ENCODE results near the gene TSPAN17.

The TSPAN17 gene

DNA sequence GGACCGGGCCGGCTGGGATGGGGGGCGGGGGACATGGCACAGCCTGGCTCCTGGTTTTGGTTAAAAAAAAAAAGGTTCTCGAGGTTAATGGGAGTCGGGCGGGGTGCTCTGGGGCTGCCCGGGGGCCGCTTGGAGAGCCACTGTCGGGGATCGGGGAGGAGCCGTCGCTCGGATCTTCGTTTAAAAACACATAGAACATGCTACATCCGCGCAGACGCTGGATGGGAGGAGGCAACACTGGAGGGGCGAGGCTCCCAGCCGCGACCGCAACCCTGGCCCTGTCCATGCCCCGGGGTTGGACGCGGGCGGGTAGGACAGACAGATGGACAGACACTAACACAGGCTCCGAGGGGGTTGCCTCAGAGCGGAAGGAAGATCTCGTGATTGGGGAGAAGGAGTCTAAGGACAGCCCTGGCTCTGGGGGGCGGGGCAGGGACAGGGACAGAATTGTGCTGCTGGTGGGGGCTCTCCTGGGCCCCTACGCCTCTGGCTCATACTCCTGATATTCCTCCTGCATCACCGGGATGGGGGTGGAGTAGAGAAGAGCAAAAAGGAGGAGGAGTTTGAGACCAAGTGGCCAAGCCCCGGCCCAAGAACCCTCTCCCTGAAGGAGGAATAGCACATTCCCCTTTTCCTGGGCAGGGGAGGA, 26.8 kb upstream of the TSPAN17 start:
- no peak for DNase-seq (ENCODE audit: low spot score)
- in situ Hi-C loops (cut with MboI; ENCODE audit: low pct_unique_long_range_greater_than_20kb, low sequenced_read_pairs, unreplicated experiment): no loop called here
- TF ChIP-seq, protein P1, sequence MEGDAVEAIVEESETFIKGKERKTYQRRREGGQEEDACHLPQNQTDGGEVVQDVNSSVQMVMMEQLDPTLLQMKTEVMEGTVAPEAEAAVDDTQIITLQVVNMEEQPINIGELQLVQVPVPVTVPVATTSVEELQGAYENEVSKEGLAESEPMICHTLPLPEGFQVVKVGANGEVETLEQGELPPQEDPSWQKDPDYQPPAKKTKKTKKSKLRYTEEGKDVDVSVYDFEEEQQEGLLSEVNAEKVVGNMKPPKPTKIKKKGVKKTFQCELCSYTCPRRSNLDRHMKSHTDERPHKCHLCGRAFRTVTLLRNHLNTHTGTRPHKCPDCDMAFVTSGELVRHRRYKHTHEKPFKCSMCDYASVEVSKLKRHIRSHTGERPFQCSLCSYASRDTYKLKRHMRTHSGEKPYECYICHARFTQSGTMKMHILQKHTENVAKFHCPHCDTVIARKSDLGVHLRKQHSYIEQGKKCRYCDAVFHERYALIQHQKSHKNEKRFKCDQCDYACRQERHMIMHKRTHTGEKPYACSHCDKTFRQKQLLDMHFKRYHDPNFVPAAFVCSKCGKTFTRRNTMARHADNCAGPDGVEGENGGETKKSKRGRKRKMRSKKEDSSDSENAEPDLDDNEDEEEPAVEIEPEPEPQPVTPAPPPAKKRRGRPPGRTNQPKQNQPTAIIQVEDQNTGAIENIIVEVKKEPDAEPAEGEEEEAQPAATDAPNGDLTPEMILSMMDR (IDR thresholded peaks at IDR 0.05; ENCODE audit: extremely low read depth, insufficient read depth, missing control alignments): no peak

GRCh38 chr5:176621661-176622079, 25.6 kb upstream of the TSPAN17 start:
- in situ Hi-C loops (cut with MboI; ENCODE audit: low pct_unique_long_range_greater_than_20kb, low sequenced_read_pairs, unreplicated experiment): no loop called here
- DNase-seq (ENCODE audit: low spot score): no peak
- TF ChIP-seq, protein P1 (IDR thresholded peaks at IDR 0.05; ENCODE audit: extremely low read depth, insufficient read depth, missing control alignments): no peak

- in situ Hi-C loops (cut with MboI; ENCODE audit: low pct_unique_long_range_greater_than_20kb, low sequenced_read_pairs, unreplicated experiment): no loop called here
- TF ChIP-seq, protein P1 (IDR thresholded peaks at IDR 0.05; ENCODE audit: extremely low read depth, insufficient read depth, missing control alignments): no peak
- no peak for DNase-seq (ENCODE audit: low spot score)
Measured at GRCh38 chr5:176624142-176624541, 23.1 kb upstream of the TSPAN17 start.

DNA sequence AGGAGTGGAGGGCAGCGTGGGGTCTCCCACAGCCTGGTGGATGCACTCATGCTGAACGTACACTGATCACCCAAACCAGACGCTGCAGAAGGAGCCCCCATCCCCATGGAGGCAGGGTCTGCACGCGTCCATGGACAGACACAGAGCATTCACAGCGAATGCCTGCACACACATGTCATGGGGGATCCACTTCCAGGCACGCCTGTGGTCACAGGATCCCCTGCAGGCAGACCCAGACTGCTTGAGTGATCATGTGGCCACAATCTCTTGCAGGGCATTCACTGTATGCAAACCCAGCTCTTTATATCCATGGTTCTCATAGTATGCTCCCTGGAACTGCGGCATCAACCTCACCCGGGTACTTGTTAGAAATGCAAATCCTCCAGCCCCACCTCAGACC, 22.3 kb upstream of the TSPAN17 start:
- in situ Hi-C loops (cut with MboI; ENCODE audit: low pct_unique_long_range_greater_than_20kb, low sequenced_read_pairs, unreplicated experiment): no loop called here
- TF ChIP-seq, protein P1 (IDR thresholded peaks at IDR 0.05; ENCODE audit: extremely low read depth, insufficient read depth, missing control alignments): no peak
- no peak for DNase-seq (ENCODE audit: low spot score)

DNA sequence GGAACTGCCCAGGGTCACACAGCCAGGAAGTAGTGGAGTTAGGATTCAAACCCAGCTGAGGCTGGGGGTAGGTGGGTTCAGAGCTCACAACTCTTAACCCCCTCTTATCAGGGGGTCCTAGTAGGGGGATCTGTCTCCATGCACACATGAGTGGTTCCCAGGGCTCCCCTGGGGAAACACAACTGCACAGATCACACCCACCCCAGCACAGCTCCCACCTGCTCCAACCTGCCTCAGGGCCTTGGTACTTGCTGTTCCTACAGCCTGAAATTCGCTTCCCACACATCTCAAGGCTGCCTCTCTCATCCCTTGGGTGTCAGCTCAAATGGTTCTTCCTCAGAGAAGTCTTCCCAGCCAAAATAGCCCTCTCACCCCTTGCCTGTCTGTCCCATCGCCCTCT, 21.8 kb upstream of the TSPAN17 start:
- in situ Hi-C loops (cut with MboI; ENCODE audit: low pct_unique_long_range_greater_than_20kb, low sequenced_read_pairs, unreplicated experiment): no loop called here

GRCh38 chr5:176625966-176626875, 21.1 kb upstream of the TSPAN17 start:
- in situ Hi-C loops (cut with MboI; ENCODE audit: low pct_unique_long_range_greater_than_20kb, low sequenced_read_pairs, unreplicated experiment): no loop called here
- DNase-seq (ENCODE audit: low spot score): no peak
- TF ChIP-seq, protein P1 (IDR thresholded peaks at IDR 0.05; ENCODE audit: extremely low read depth, insufficient read depth, missing control alignments): no peak

More for the DNA sequence above, 21.8 kb upstream of the TSPAN17 start:
- no peak for DNase-seq (ENCODE audit: low spot score)
- TF ChIP-seq, protein P1 (IDR thresholded peaks at IDR 0.05; ENCODE audit: extremely low read depth, insufficient read depth, missing control alignments): no peak
